A549 (cell line): ENCODE measurements around the gene TCF7L2.

Experiments used
- CTCF ChIP-seq: fragments of >200 bp; sonication (Bioruptor Twin); formaldehyde crosslinking; IDR thresholded peaks from 3 replicates; pipeline ENCODE4 v1.5.1; 2016
- ELK1 ChIP-seq: fragments of 150-350 bp; IDR thresholded peaks from 2 replicates; pipeline ENCODE4 v1.6.1; 2014; ENCODE audit warnings: low read depth, mild to moderate bottlenecking, low read length
- POLR2A ChIP-seq: IDR thresholded peaks from 2 replicates; pipeline ENCODE4 v1.6.1; 2012; ENCODE audit warnings: mild to moderate bottlenecking, low read length
- POLR2AphosphoS2 ChIP-seq: conservative IDR thresholded peaks from 2 replicates; pipeline ENCODE4 v1.6.1; 2012; ENCODE audit warnings: low read length, improper control_type of control experiment, inconsistent platforms
- RFX5 ChIP-seq: fragments of 450-650 bp; IDR thresholded peaks from 2 replicates; pipeline ENCODE4 v1.7.1; 2014; ENCODE audit warnings: antibody characterized with exemption, mild to moderate bottlenecking, moderate library complexity

GRCh38 chr10:113073549-113074189 lies 123.6 kb downstream of the TCF7L2 start:
- TF ChIP-seq CTCF (0 out of 3 replicates have a peak, but pooled peaks have one; percentile 5), POLR2AphosphoS2 (no peak), ELK1 (no peak), RFX5 (no peak), POLR2A (no peak; the same call in 1 of the 2 replicates)
